Vagina (tissue), 2 donors: Measurements from ENCODE around the gene PCDHGB1.

Experiments
- POLR2A ChIP-seq, 2 donors: fragments of 450-650 bp; IDR thresholded peaks; one replicate each; pipeline ENCODE4 v1.6.1; 2017; ENCODE audit warnings: antibody characterized with exemption in 2 of 2, mild to moderate bottlenecking in 2 of 2, moderate library complexity in 2 of 2
- POLR2AphosphoS5 ChIP-seq, 2 donors: sonication (generic); formaldehyde crosslinking; IDR thresholded peaks; one replicate each; pipeline ENCODE4 v1.9.0; 2017; ENCODE audit warnings: antibody characterized with exemption in 2 of 2, mild to moderate bottlenecking in 2 of 2, low read depth in 1 of 2; ENCODE audit not compliant: insufficient read depth in 1 of 2
- TF ChIP-seq, protein P1 (sequence below), 3 experiments: fragments of 450-650 bp in 2 of 3; fragments of 200-600 bp in 1 of 3; sonication (generic) in 1 of 3; IDR thresholded peaks; one replicate each; pipeline ENCODE4 v1.5.1; 2017 to 2019; ENCODE audit warnings: antibody characterized with exemption in 3 of 3, mild to moderate bottlenecking in 2 of 3, moderate library complexity in 2 of 3

DNA sequence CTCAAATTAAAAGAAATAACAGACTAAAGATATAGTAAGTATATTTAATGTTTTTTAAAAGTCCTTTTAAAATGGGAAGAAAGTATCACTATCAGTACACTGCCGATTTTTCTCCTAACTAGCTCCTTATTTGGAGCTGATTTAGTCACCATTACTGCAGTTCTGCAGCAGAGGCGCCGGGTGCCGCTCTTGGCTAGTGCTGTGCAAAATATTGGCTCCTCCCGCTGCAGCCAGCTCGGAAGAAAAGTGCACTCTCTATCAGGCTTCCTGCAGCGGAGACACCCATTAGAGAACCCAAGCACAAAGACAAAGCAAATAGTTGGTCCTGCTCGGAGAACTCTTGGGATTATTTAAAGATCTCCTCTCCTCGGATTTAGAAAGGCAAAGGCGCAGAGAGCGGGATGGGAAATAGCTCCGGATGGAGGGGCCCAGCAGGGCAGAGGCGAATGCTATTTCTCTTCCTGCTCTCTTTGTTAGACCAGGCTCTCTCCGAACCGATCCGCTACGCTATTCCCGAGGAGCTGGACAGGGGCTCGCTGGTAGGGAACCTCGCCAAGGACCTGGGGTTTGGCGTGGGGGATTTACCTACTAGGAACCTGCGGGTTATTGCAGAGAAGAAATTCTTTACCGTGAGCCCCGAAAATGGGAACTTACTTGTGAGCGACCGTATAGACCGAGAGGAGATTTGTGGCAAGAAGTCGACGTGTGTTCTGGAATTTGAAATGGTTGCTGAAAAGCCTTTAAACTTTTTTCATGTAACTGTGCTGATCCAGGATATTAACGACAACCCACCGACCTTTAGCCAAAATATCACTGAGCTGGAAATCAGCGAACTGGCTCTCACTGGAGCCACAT is 20.3 kb downstream of the PCDHGB1 start, which contains the start of gene PCDHGB3:
- TF ChIP-seq, protein P1, sequence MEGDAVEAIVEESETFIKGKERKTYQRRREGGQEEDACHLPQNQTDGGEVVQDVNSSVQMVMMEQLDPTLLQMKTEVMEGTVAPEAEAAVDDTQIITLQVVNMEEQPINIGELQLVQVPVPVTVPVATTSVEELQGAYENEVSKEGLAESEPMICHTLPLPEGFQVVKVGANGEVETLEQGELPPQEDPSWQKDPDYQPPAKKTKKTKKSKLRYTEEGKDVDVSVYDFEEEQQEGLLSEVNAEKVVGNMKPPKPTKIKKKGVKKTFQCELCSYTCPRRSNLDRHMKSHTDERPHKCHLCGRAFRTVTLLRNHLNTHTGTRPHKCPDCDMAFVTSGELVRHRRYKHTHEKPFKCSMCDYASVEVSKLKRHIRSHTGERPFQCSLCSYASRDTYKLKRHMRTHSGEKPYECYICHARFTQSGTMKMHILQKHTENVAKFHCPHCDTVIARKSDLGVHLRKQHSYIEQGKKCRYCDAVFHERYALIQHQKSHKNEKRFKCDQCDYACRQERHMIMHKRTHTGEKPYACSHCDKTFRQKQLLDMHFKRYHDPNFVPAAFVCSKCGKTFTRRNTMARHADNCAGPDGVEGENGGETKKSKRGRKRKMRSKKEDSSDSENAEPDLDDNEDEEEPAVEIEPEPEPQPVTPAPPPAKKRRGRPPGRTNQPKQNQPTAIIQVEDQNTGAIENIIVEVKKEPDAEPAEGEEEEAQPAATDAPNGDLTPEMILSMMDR (IDR thresholded peaks at IDR 0.05) = no peak
- TF ChIP-seq POLR2A (IDR thresholded peaks at IDR 0.05) (no peak), POLR2AphosphoS5 (IDR thresholded peaks at IDR 0.05; ENCODE audit: insufficient read depth in 1 of 2, low read depth in 1 of 2) (no peak)
